Measurements from ENCODE around the gene CBFA2T3.

The CBFA2T3 gene

GRCh38 chr16:88901718-88902337 is 75.2 kb downstream of the CBFA2T3 start:
- Histone ChIP-seq H4K20me1 (ENCODE audit: insufficient read depth, low read length) (peaks cover 7% of the 10 kb centered on the region), H3K9me3 (ENCODE audit: insufficient read depth, low read length, severe bottlenecking) (no peaks in the 10 kb centered on the region), H3K4me3 (ENCODE audit: low read depth in 1 of 2, low read length in 2 of 2) (no peak overlapping the region), H3K4me2 (ENCODE audit: insufficient read depth, low read length) (no peak overlapping the region), H3K79me2 (ENCODE audit: insufficient read depth, low read length) (no peaks in the 10 kb centered on the region), H3K9ac (ENCODE audit: low read depth, low read length) (no peak overlapping the region), H3K27ac (ENCODE audit: low read length) (no peak overlapping the region), H3K4me1 (ENCODE audit: insufficient read depth, low read length) (no peaks in the 10 kb centered on the region), H2AFZ (ENCODE audit: low read depth, low read length) (no peak overlapping the region), H3K36me3 (ENCODE audit: insufficient read depth, low read length) (no peaks in the 10 kb centered on the region), H3K27me3 (ENCODE audit: insufficient read depth, low read length, poor library complexity) (no peaks in the 10 kb centered on the region)
- ATAC-seq (ENCODE audit: insufficient read depth, low read depth) (no peak), DNase-seq (no peak)
- TF ChIP-seq EZH2 (IDR thresholded peaks at IDR 0.05; ENCODE audit: borderline replicate concordance, low read depth, low read length, severe bottlenecking), result no peak
- TF ChIP-seq CTCF (IDR thresholded peaks at IDR 0.05; ENCODE audit: borderline replicate concordance, extremely low read depth, low read length, poor library complexity, severe bottlenecking), result no peak

- Histone ChIP-seq H3K9ac (ENCODE audit: low read depth, low read length) (no peak overlapping the region), H3K4me2 (ENCODE audit: insufficient read depth, low read length) (no peak overlapping the region)
These were observed 76.3 kb downstream of the CBFA2T3 start for GRCh38 chr16:88900662-88901052.

GRCh38 chr16:88899901-88900661 is 76.9 kb downstream of the CBFA2T3 start:
- H2AFZ ChIP-seq (ENCODE audit: low read depth, low read length), result no peak overlapping the region
- H3K4me1 ChIP-seq (ENCODE audit: insufficient read depth, low read length), result no peaks in the 10 kb centered on the region
- no peak overlapping the region for H3K27ac ChIP-seq (ENCODE audit: low read length)
- H3K27me3 ChIP-seq (ENCODE audit: insufficient read depth, low read length, poor library complexity), result no peaks in the 10 kb centered on the region
- H3K9me3 ChIP-seq (ENCODE audit: insufficient read depth, low read length, severe bottlenecking), result no peaks in the 10 kb centered on the region
- no peaks in the 10 kb centered on the region for H3K36me3 ChIP-seq (ENCODE audit: insufficient read depth, low read length)
- no peak overlapping the region for H3K9ac ChIP-seq (ENCODE audit: low read depth, low read length)
- TF ChIP-seq EZH2 (IDR thresholded peaks at IDR 0.05; ENCODE audit: borderline replicate concordance, low read depth, low read length, severe bottlenecking) (no peak), CTCF (IDR thresholded peaks at IDR 0.05; ENCODE audit: borderline replicate concordance, extremely low read depth, low read length, poor library complexity, severe bottlenecking) (no peak)
- no peak overlapping the region for H3K4me3 ChIP-seq (ENCODE audit: low read depth in 1 of 2, low read length in 2 of 2)
- H4K20me1 ChIP-seq (ENCODE audit: insufficient read depth, low read length), result peaks cover 3% of the 10 kb centered on the region
- no peak for ATAC-seq (ENCODE audit: insufficient read depth, low read depth)
- no peak overlapping the region for H3K4me2 ChIP-seq (ENCODE audit: insufficient read depth, low read length)
- no peak for DNase-seq
- no peaks in the 10 kb centered on the region for H3K79me2 ChIP-seq (ENCODE audit: insufficient read depth, low read length)

More at GRCh38 chr16:88900662-88901052, 76.3 kb downstream of the CBFA2T3 start:
- Histone ChIP-seq H3K4me3 (ENCODE audit: low read depth in 1 of 2, low read length in 2 of 2) (no peak overlapping the region), H3K27me3 (ENCODE audit: insufficient read depth, low read length, poor library complexity) (no peaks in the 10 kb centered on the region), H3K4me1 (ENCODE audit: insufficient read depth, low read length) (no peaks in the 10 kb centered on the region), H4K20me1 (ENCODE audit: insufficient read depth, low read length) (peaks cover 3% of the 10 kb centered on the region), H3K27ac (ENCODE audit: low read length) (no peak overlapping the region), H3K79me2 (ENCODE audit: insufficient read depth, low read length) (no peaks in the 10 kb centered on the region), H3K9me3 (ENCODE audit: insufficient read depth, low read length, severe bottlenecking) (no peaks in the 10 kb centered on the region), H2AFZ (ENCODE audit: low read depth, low read length) (no peak overlapping the region), H3K36me3 (ENCODE audit: insufficient read depth, low read length) (no peaks in the 10 kb centered on the region)
- no peak for ATAC-seq (ENCODE audit: insufficient read depth, low read depth)
- TF ChIP-seq EZH2 (IDR thresholded peaks at IDR 0.05; ENCODE audit: borderline replicate concordance, low read depth, low read length, severe bottlenecking) (no peak), CTCF (IDR thresholded peaks at IDR 0.05; ENCODE audit: borderline replicate concordance, extremely low read depth, low read length, poor library complexity, severe bottlenecking) (no peak)
- DNase-seq, result no peak

All from DND-41 (cell line).